Osteocyte (in vitro differentiated cells): ENCODE data around the gene MYO10. TPM values are rescaled to one million over a fixed set of nuclear protein-coding genes. Genes with fewer than 3 reads are reported as not detected.

Experiments used
- DNase-seq: peaks from one replicate; pipeline ENCODE4 v3.0.0; 2021; ENCODE audit warnings: mixed read lengths; ENCODE audit not compliant: unreplicated experiment; ENCODE audit errors: extremely low spot score
- H3K27ac Mint-ChIP-seq: one replicate; pipeline ENCODE4 v1.8.0; 2021; ENCODE audit warnings: mild to moderate bottlenecking, mixed read lengths; ENCODE audit not compliant: unreplicated experiment
- H3K27me3 Mint-ChIP-seq: one replicate; pipeline ENCODE4 v1.8.0; 2021; ENCODE audit warnings: mixed read lengths; ENCODE audit not compliant: unreplicated experiment
- H3K36me3 Mint-ChIP-seq: one replicate; pipeline ENCODE4 v1.8.0; 2021; ENCODE audit warnings: mixed read lengths; ENCODE audit not compliant: unreplicated experiment
- H3K4me1 Mint-ChIP-seq: one replicate; pipeline ENCODE4 v1.8.0; 2021; ENCODE audit warnings: mixed read lengths; ENCODE audit not compliant: unreplicated experiment
- H3K4me3 Mint-ChIP-seq: one replicate; pipeline ENCODE4 v1.8.0; 2021; ENCODE audit warnings: mild to moderate bottlenecking, moderate library complexity, mixed read lengths; ENCODE audit not compliant: unreplicated experiment
- H3K9me3 Mint-ChIP-seq: one replicate; pipeline ENCODE4 v1.8.0; 2021; ENCODE audit warnings: mixed read lengths; ENCODE audit not compliant: unreplicated experiment
- CTCF ChIP-seq: fragments of 200-600 bp; sonication (generic); IDR thresholded peaks from 2 replicates; pipeline ENCODE4 v1.5.0; 2021; ENCODE audit warnings: antibody characterized with exemption, mild to moderate bottlenecking, moderate library complexity
- total RNA-seq: library from RNA; stranded (reverse); gene quantifications from 2 replicates; pipeline ENCODE4 v1.2.1, GENCODE V29; 2021

Gene MYO10
- total RNA-seq, 1 donor from 2014 or later, result 87.8 TPM

- TF ChIP-seq CTCF, result no peak
- Mint-ChIP-seq H3K27me3 (no peaks in the 10 kb centered on the region), H3K27ac (peak overlapping the region; percentile 69), H3K4me3 (no peak overlapping the region), H3K4me1 (peaks cover 75% of the 10 kb centered on the region), H3K9me3 (no peaks in the 10 kb centered on the region), H3K36me3 (peaks cover 6% of the 10 kb centered on the region)
- no peak for DNase-seq
These were observed 24.0 kb downstream of the MYO10 start for GRCh38 chr5:16912080-16912479.

- Mint-ChIP-seq H3K27me3 (no peaks in the 10 kb centered on the region), H3K9me3 (no peaks in the 10 kb centered on the region), H3K27ac (peak overlapping the region; percentile 27), H3K4me3 (no peak overlapping the region), H3K36me3 (peaks cover 5% of the 10 kb centered on the region), H3K4me1 (peaks cover 67% of the 10 kb centered on the region)
- TF ChIP-seq CTCF, result no peak
- DNase-seq, result no peak
These were observed 26.6 kb downstream of the MYO10 start for GRCh38 chr5:16909464-16909863.

- Mint-ChIP-seq H3K27me3 (no peaks in the 10 kb centered on the region), H3K9me3 (no peaks in the 10 kb centered on the region), H3K4me3 (no peak overlapping the region), H3K27ac (no peak overlapping the region), H3K36me3 (peaks cover 4% of the 10 kb centered on the region), H3K4me1 (peaks cover 52% of the 10 kb centered on the region)
- no peak for TF ChIP-seq CTCF
- no peak for DNase-seq
These were observed 28.8 kb downstream of the MYO10 start for GRCh38 chr5:16907270-16907669.

- Mint-ChIP-seq H3K9me3 (no peaks in the 10 kb centered on the region), H3K4me1 (peaks cover 50% of the 10 kb centered on the region), H3K36me3 (peaks cover 4% of the 10 kb centered on the region), H3K4me3 (no peak overlapping the region), H3K27ac (no peak overlapping the region), H3K27me3 (no peaks in the 10 kb centered on the region)
- DNase-seq, result no peak
- no peak for TF ChIP-seq CTCF
These were observed 29.8 kb downstream of the MYO10 start for GRCh38 chr5:16906255-16906654.

GRCh38 chr5:16903480-16904300 is 32.4 kb downstream of the MYO10 start:
- no peak for TF ChIP-seq CTCF
- H3K36me3 Mint-ChIP-seq, result peaks cover 3% of the 10 kb centered on the region
- no peaks in the 10 kb centered on the region for H3K9me3 Mint-ChIP-seq
- H3K27me3 Mint-ChIP-seq, result no peaks in the 10 kb centered on the region
- H3K4me1 Mint-ChIP-seq, result peaks cover 46% of the 10 kb centered on the region
- DNase-seq, result no peak
- no peak overlapping the region for H3K27ac Mint-ChIP-seq
- no peak overlapping the region for H3K4me3 Mint-ChIP-seq
